Type B pancreatic cell (in vitro differentiated cells): ENCODE measurements around the gene FDCSP. TPM values are rescaled to one million over a fixed set of nuclear protein-coding genes. Genes with fewer than 3 reads are reported as not detected.

Source experiments
- DNase-seq: peaks from one replicate; pipeline ENCODE4 v3.0.0; 2021; ENCODE audit warnings: mixed read lengths; ENCODE audit not compliant: unreplicated experiment; ENCODE audit errors: extremely low spot score
- H3K27ac Mint-ChIP-seq: 2 replicates; pipeline ENCODE4 v1.8.0; 2021; ENCODE audit warnings: mild to moderate bottlenecking, mixed read lengths
- H3K27me3 Mint-ChIP-seq: 2 replicates; pipeline ENCODE4 v1.8.0; 2021; ENCODE audit warnings: mixed read lengths
- H3K36me3 Mint-ChIP-seq: 2 replicates; pipeline ENCODE4 v1.8.0; 2021; ENCODE audit warnings: mixed read lengths
- H3K4me1 Mint-ChIP-seq: one replicate; pipeline ENCODE4 v1.8.0; 2021; ENCODE audit warnings: mixed read lengths; ENCODE audit not compliant: unreplicated experiment
- H3K4me3 Mint-ChIP-seq: 2 replicates; pipeline ENCODE4 v1.8.0; 2021; ENCODE audit warnings: mild to moderate bottlenecking, mixed read lengths
- H3K9me3 Mint-ChIP-seq: 2 replicates; pipeline ENCODE4 v1.8.0; 2021; ENCODE audit warnings: mixed read lengths
- long read RNA-seq: library from polyadenylated mRNA; unstranded; transcript quantifications from one replicate; pipeline ENCODE4 v2.0.0, GENCODE V29; 2020
- total RNA-seq: library from RNA; stranded (reverse); gene quantifications from 2 replicates; pipeline ENCODE4 v1.2.1, GENCODE V29; 2021; ENCODE audit warnings: low replicate concordance
- TF ChIP-seq, protein P1 (sequence below): fragments of 200-600 bp; sonication (generic); conservative IDR thresholded peaks from 2 replicates; pipeline ENCODE4 v1.5.0; 2021; ENCODE audit warnings: antibody characterized with exemption, mild to moderate bottlenecking

FDCSP gene
- total RNA-seq, result not detected in 2 replicates
- long read RNA-seq, result 0 reads

DNA sequence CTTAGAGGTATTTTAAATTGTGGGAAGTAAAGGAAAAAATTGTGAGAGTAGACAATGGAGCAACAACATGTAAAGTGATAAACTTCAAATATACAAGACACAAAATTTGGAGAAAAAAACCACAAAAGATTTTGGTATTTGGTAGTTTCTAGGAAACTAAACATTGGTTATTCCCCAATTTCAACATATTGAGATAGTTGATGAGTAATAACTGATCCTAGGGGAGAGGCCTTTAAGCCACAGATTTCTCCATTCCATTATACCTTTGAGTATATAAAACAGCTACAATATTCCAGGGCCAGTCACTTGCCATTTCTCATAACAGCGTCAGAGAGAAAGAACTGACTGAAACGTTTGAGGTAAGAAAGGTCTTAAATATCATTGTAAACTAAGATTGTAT, at the start of gene FDCSP:
FDCSP (plus strand) TSS at position 301 of the 400 bp plus-strand sequence. CDS start 5,071 bp downstream, outside the sequence.
- Mint-ChIP-seq H3K4me3 (no peak within 1 kb of the TSS), H3K4me1 (no peaks in the 10 kb centered on the region), H3K36me3 (no peaks in the 10 kb centered on the region), H3K9me3 (no peaks in the 10 kb centered on the region), H3K27me3 (no peaks in the 10 kb centered on the region), H3K27ac (no peak within 1 kb of the TSS)
- TF ChIP-seq, protein P1, sequence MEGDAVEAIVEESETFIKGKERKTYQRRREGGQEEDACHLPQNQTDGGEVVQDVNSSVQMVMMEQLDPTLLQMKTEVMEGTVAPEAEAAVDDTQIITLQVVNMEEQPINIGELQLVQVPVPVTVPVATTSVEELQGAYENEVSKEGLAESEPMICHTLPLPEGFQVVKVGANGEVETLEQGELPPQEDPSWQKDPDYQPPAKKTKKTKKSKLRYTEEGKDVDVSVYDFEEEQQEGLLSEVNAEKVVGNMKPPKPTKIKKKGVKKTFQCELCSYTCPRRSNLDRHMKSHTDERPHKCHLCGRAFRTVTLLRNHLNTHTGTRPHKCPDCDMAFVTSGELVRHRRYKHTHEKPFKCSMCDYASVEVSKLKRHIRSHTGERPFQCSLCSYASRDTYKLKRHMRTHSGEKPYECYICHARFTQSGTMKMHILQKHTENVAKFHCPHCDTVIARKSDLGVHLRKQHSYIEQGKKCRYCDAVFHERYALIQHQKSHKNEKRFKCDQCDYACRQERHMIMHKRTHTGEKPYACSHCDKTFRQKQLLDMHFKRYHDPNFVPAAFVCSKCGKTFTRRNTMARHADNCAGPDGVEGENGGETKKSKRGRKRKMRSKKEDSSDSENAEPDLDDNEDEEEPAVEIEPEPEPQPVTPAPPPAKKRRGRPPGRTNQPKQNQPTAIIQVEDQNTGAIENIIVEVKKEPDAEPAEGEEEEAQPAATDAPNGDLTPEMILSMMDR, result no peak
- no peak for DNase-seq

DNA sequence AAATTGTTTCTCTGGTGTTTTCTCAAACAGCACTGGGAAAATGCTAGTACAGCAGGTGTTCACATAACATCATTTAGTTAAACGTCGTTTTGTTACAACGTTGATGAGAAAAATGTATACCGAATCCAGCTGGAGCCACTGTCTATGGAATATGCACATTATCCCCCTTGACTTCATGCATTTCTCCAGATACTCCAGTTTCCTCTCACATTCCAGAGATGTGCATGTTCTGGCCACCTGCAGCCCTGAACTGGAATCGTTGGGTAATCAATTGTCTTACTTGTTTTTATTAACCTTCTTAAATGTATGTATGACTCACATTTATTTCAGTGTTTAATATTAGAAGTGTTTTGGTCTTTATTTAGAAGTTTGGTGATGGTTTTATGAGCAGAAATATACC, 48.8 kb upstream of the FDCSP start:
- no peak overlapping the region for H3K4me3 Mint-ChIP-seq
- no peaks in the 10 kb centered on the region for H3K9me3 Mint-ChIP-seq
- no peak overlapping the region for H3K27ac Mint-ChIP-seq
- no peaks in the 10 kb centered on the region for H3K27me3 Mint-ChIP-seq
- TF ChIP-seq, protein P1, result no peak
- no peaks in the 10 kb centered on the region for H3K36me3 Mint-ChIP-seq
- H3K4me1 Mint-ChIP-seq, result no peaks in the 10 kb centered on the region
- no peak for DNase-seq

DNA sequence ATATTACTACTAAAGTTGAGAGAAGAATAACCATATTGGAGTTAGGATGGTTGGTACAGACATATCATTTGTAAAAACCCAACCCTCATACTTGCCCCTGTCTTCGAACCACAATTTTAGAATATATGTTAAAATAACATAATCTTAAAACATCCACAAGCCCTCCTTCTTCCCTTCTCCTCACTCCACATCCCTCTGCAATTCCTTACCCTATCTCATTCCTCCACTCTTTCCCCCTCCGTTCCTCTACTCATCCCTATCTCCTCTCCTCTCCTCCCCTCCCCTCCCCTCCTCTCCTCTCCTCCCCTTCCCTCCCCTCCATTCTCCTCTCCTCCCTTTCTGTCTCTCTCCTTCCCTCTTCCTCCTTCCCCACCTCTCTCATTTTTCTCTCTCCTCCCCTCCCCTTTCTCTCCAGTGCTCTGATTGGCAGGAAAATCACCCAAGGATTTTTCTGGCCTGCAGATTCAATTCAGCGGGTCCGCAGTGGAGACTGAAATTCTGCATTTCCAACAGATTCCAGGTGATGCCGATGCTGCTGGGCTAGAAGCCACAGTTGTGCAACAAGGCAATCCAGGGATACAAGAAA, 47.8 kb upstream of the FDCSP start:
- DNase-seq, result no peak
- Mint-ChIP-seq H3K4me1 (no peaks in the 10 kb centered on the region), H3K27me3 (no peaks in the 10 kb centered on the region), H3K27ac (no peak overlapping the region), H3K4me3 (no peak overlapping the region), H3K36me3 (no peaks in the 10 kb centered on the region), H3K9me3 (no peaks in the 10 kb centered on the region)
- TF ChIP-seq, protein P1, result no peak

- Mint-ChIP-seq H3K4me3 (no peak overlapping the region), H3K4me1 (no peaks in the 10 kb centered on the region)
- no peak for DNase-seq
Measured at GRCh38 chr4:70179811-70180210, 46.1 kb upstream of the FDCSP start.

GRCh38 chr4:70181864-70182263, 44.1 kb upstream of the FDCSP start:
- Mint-ChIP-seq H3K4me3 (no peak overlapping the region), H3K27ac (no peak overlapping the region), H3K4me1 (no peaks in the 10 kb centered on the region), H3K9me3 (no peaks in the 10 kb centered on the region), H3K27me3 (no peaks in the 10 kb centered on the region), H3K36me3 (no peaks in the 10 kb centered on the region)
- TF ChIP-seq, protein P1, result no peak
- no peak for DNase-seq

More at GRCh38 chr4:70179811-70180210, 46.1 kb upstream of the FDCSP start:
- TF ChIP-seq, protein P1, result no peak
- Mint-ChIP-seq H3K27ac (no peak overlapping the region), H3K9me3 (no peaks in the 10 kb centered on the region), H3K36me3 (no peaks in the 10 kb centered on the region), H3K27me3 (no peaks in the 10 kb centered on the region)
